GM23338 (cell line): Measurements from ENCODE around the gene PTPRN2. TPM values are rescaled to one million over a fixed set of nuclear protein-coding genes. Genes with fewer than 3 reads are reported as not detected.

ENCODE experiments used
- ATAC-seq: fragments of 200-7000 bp; cut with Tn5 transposase; 3 replicates; pipeline ENCODE4 v1.9.1; 2020
- DNase-seq: peaks from one replicate; pipeline ENCODE4 v3.0.0-alpha.2; 2015; ENCODE audit warnings: low spot score
- H2AFZ ChIP-seq: fragments of 200-600 bp; sonication (generic); 2 replicates; pipeline ENCODE4 v1.8.0; 2016; ENCODE audit warnings: antibody characterized with exemption, mild to moderate bottlenecking, moderate library complexity
- H3F3A ChIP-seq: fragments of 200-600 bp; sonication (generic); replicated peaks from 2 replicates; pipeline ENCODE4 v1.8.0; 2017; ENCODE audit warnings: antibody characterized with exemption, mixed run types, low read depth
- H3K27ac ChIP-seq: fragments of 200-600 bp; sonication (generic); 2 replicates; pipeline ENCODE4 v1.6.1; 2016; ENCODE audit warnings: low read depth
- H3K27me3 ChIP-seq: fragments of 200-600 bp; sonication (generic); 2 replicates; pipeline ENCODE4 v1.8.0; 2016; ENCODE audit warnings: mild to moderate bottlenecking, mixed run types, moderate library complexity; ENCODE audit not compliant: insufficient read depth
- H3K36me3 ChIP-seq: fragments of 200-600 bp; sonication (generic); 2 replicates; pipeline ENCODE4 v1.8.0; 2016; ENCODE audit warnings: mild to moderate bottlenecking; ENCODE audit not compliant: insufficient read depth
- H3K4me1 ChIP-seq: fragments of 200-600 bp; sonication (generic); 2 replicates; pipeline ENCODE4 v1.8.0; 2016; ENCODE audit warnings: mild to moderate bottlenecking, moderate library complexity; ENCODE audit not compliant: insufficient read depth
- H3K4me2 ChIP-seq: fragments of 200-600 bp; sonication (generic); 2 replicates; pipeline ENCODE4 v1.7.1; 2017; ENCODE audit warnings: mixed run types
- H3K4me3 ChIP-seq: fragments of 200-600 bp; sonication (generic); 2 replicates; pipeline ENCODE4 v1.6.1; 2016; ENCODE audit warnings: mixed run types
- H3K79me2 ChIP-seq: fragments of 200-600 bp; sonication (generic); replicated peaks from 2 replicates; pipeline ENCODE4 v1.8.0; 2017; ENCODE audit warnings: mild to moderate bottlenecking; ENCODE audit not compliant: insufficient read depth
- H3K9me2 ChIP-seq: fragments of 200-600 bp; sonication (generic); 2 replicates; pipeline ENCODE4 v1.8.0; 2017; ENCODE audit not compliant: insufficient read depth
- H4K20me1 ChIP-seq: fragments of 200-600 bp; sonication (generic); replicated peaks from 2 replicates; pipeline ENCODE4 v1.8.0; 2017; ENCODE audit warnings: mild to moderate bottlenecking; ENCODE audit not compliant: insufficient read depth
- H3K27ac Mint-ChIP-seq: 2 replicates; pipeline ENCODE4 v1.8.0; 2020; ENCODE audit warnings: inconsistent platforms, mild to moderate bottlenecking, moderate library complexity, mixed read lengths
- H3K27me3 Mint-ChIP-seq: 3 replicates; pipeline ENCODE4 v1.8.0; 2022; ENCODE audit warnings: low read depth, mild to moderate bottlenecking, moderate library complexity, mixed read lengths, inconsistent platforms; ENCODE audit not compliant: insufficient read depth, poor library complexity
- H3K36me3 Mint-ChIP-seq: 3 replicates; pipeline ENCODE4 v1.8.0; 2021; ENCODE audit warnings: low read depth, mild to moderate bottlenecking, inconsistent platforms, moderate library complexity, mixed read lengths
- H3K4me1 Mint-ChIP-seq: 3 replicates; pipeline ENCODE4 v1.8.0; 2020; ENCODE audit warnings: mild to moderate bottlenecking, inconsistent platforms, mixed read lengths
- H3K4me3 Mint-ChIP-seq: 3 replicates; pipeline ENCODE4 v1.8.0; 2021; ENCODE audit warnings: moderate library complexity, mild to moderate bottlenecking, inconsistent platforms, mixed read lengths
- H3K9me3 Mint-ChIP-seq: 3 replicates; pipeline ENCODE4 v1.8.0; 2020; ENCODE audit warnings: moderate library complexity, mild to moderate bottlenecking, inconsistent platforms, mixed read lengths
- EZH2 ChIP-seq: fragments of 200-600 bp; sonication (generic); IDR thresholded peaks from one replicate; pipeline ENCODE4 v1.8.0; 2017; ENCODE audit warnings: antibody characterized with exemption, mild to moderate bottlenecking, low read depth; ENCODE audit not compliant: unreplicated experiment
- EZH2phosphoT487 ChIP-seq: fragments of 200-600 bp; sonication (generic); IDR thresholded peaks from one replicate; pipeline ENCODE4 v1.8.1; 2018; ENCODE audit warnings: antibody characterized with exemption; ENCODE audit not compliant: unreplicated experiment
- JUNB ChIP-seq: IDR thresholded peaks from one replicate; pipeline ENCODE4 v1.6.1; 2016; ENCODE audit warnings: antibody characterized with exemption; ENCODE audit not compliant: unreplicated experiment
- POLR2AphosphoS5 ChIP-seq: IDR thresholded peaks from 2 replicates; pipeline ENCODE4 v1.6.1; 2016; ENCODE audit warnings: antibody characterized with exemption, low read depth
- STAT1 ChIP-seq: IDR thresholded peaks from one replicate; pipeline ENCODE4 v1.6.1; 2016; ENCODE audit warnings: antibody characterized with exemption; ENCODE audit not compliant: unreplicated experiment
- ZNF114 ChIP-seq: fragments of 250-450 bp; sonication (Bioruptor Pico); IDR thresholded peaks from 2 replicates; pipeline ENCODE4 v1.5.0; 2020; ENCODE audit warnings: mild to moderate bottlenecking, moderate library complexity
- ZNF331 ChIP-seq: fragments of 250-450 bp; sonication (Bioruptor Pico); IDR thresholded peaks from 2 replicates; pipeline ENCODE4 v1.5.0; 2020; ENCODE audit warnings: low read depth, mild to moderate bottlenecking, moderate library complexity
- polyA plus RNA-seq: library from polyadenylated mRNA; unstranded; fragments of >200 nt; fragmentation: Nextera tagmentation; extraction: Ambion mirVana; gene quantifications from 2 replicates; pipeline ENCODE4 v1.2.1, GENCODE V29; 2016
- total RNA-seq: library from RNA; depleted of rRNA; stranded (reverse); fragments of >200 nt; shearing (Covaris generic); gene quantifications from 2 replicates; pipeline ENCODE4 v1.2.3, GENCODE V29; 2014
- TF ChIP-seq, protein P1 (sequence below): fragments of 250-450 bp; sonication (Bioruptor Pico); IDR thresholded peaks from 2 replicates; pipeline ENCODE4 v1.5.0; 2020; ENCODE audit warnings: mild to moderate bottlenecking, moderate library complexity
- TF ChIP-seq, protein P2 (sequence below): IDR thresholded peaks from 2 replicates; pipeline ENCODE4 v1.6.1; 2016; ENCODE audit warnings: antibody characterized with exemption

The PTPRN2 gene
- total and polyA plus RNA-seq, 2 experiments from 2014 or later, result 0.87 to 4.0 TPM

DNA sequence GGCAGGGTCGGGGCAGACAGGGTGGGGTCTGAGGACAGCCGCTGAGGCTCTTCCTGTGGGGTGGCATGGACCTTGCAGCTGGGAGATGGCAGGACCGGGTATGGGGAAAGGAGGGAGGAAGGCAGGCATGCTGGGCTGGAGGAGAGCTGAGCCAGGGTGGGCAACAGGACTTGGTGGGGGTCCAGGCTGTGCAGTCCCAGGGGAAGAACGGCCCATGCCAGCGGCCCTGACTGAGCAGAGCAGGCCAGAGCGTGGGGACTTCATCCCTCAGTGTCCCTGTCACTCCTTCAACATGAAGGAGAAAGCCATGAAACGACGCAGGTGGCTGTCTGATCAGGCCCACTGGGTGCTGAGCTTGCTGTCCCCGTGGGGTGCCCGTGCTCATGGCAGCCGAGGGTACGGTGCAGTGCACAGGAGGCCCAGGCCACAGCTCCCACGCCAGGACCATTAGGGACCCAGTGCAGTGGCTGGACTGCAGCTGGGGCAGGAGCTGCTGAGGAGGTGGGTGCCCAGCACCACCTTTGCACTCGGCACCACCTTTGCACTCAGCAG lies 519.6 kb downstream of the PTPRN2 start:
- Mint-ChIP-seq H3K27me3 (peaks cover 16% of the 10 kb centered on the region), H3K36me3 (peaks cover 72% of the 10 kb centered on the region), H3K4me1 (no peaks in the 10 kb centered on the region), H3K4me3 (no peak overlapping the region), H3K9me3 (peaks cover 97% of the 10 kb centered on the region), H3K27ac (no peak overlapping the region)
- no peak for TF ChIP-seq EZH2phosphoT487
- no peak for TF ChIP-seq ZNF114 (CRISPR knock-in tag)
- TF ChIP-seq EZH2, result no peak
- no peak for TF ChIP-seq STAT1
- TF ChIP-seq ZNF331 (CRISPR knock-in tag), result no peak
- TF ChIP-seq JUNB, result no peak
- TF ChIP-seq POLR2AphosphoS5, result no peak
- TF ChIP-seq, protein P1, sequence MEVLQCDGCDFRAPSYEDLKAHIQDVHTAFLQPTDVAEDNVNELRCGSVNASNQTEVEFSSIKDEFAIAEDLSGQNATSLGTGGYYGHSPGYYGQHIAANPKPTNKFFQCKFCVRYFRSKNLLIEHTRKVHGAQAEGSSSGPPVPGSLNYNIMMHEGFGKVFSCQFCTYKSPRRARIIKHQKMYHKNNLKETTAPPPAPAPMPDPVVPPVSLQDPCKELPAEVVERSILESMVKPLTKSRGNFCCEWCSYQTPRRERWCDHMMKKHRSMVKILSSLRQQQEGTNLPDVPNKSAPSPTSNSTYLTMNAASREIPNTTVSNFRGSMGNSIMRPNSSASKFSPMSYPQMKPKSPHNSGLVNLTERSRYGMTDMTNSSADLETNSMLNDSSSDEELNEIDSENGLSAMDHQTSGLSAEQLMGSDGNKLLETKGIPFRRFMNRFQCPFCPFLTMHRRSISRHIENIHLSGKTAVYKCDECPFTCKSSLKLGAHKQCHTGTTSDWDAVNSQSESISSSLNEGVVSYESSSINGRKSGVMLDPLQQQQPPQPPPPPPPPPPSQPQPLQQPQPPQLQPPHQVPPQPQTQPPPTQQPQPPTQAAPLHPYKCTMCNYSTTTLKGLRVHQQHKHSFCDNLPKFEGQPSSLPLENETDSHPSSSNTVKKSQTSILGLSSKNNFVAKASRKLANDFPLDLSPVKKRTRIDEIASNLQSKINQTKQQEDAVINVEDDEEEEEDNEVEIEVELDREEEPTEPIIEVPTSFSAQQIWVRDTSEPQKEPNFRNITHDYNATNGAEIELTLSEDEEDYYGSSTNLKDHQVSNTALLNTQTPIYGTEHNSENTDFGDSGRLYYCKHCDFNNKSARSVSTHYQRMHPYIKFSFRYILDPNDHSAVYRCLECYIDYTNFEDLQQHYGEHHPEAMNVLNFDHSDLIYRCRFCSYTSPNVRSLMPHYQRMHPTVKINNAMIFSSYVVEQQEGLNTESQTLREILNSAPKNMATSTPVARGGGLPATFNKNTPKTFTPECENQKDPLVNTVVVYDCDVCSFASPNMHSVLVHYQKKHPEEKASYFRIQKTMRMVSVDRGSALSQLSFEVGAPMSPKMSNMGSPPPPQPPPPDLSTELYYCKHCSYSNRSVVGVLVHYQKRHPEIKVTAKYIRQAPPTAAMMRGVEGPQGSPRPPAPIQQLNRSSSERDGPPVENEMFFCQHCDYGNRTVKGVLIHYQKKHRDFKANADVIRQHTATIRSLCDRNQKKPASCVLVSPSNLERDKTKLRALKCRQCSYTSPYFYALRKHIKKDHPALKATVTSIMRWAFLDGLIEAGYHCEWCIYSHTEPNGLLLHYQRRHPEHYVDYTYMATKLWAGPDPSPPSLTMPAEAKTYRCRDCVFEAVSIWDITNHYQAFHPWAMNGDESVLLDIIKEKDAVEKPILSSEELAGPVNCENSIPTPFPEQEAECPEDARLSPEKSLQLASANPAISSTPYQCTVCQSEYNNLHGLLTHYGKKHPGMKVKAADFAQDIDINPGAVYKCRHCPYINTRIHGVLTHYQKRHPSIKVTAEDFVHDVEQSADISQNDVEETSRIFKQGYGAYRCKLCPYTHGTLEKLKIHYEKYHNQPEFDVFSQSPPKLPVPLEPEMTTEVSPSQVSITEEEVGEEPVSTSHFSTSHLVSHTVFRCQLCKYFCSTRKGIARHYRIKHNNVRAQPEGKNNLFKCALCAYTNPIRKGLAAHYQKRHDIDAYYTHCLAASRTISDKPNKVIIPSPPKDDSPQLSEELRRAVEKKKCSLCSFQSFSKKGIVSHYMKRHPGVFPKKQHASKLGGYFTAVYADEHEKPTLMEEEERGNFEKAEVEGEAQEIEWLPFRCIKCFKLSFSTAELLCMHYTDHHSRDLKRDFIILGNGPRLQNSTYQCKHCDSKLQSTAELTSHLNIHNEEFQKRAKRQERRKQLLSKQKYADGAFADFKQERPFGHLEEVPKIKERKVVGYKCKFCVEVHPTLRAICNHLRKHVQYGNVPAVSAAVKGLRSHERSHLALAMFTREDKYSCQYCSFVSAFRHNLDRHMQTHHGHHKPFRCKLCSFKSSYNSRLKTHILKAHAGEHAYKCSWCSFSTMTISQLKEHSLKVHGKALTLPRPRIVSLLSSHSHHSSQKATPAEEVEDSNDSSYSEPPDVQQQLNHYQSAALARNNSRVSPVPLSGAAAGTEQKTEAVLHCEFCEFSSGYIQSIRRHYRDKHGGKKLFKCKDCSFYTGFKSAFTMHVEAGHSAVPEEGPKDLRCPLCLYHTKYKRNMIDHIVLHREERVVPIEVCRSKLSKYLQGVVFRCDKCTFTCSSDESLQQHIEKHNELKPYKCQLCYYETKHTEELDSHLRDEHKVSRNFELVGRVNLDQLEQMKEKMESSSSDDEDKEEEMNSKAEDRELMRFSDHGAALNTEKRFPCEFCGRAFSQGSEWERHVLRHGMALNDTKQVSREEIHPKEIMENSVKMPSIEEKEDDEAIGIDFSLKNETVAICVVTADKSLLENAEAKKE (CRISPR knock-in tag), result no peak
- TF ChIP-seq, protein P2, sequence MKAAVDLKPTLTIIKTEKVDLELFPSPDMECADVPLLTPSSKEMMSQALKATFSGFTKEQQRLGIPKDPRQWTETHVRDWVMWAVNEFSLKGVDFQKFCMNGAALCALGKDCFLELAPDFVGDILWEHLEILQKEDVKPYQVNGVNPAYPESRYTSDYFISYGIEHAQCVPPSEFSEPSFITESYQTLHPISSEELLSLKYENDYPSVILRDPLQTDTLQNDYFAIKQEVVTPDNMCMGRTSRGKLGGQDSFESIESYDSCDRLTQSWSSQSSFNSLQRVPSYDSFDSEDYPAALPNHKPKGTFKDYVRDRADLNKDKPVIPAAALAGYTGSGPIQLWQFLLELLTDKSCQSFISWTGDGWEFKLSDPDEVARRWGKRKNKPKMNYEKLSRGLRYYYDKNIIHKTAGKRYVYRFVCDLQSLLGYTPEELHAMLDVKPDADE, result no peak
- ATAC-seq (no peak), DNase-seq (no peak)
- Histone ChIP-seq H3K9me2 (no peaks in the 10 kb centered on the region), H3K4me2 (no peak overlapping the region), H3K36me3 (no peaks in the 10 kb centered on the region), H3K4me1 (no peaks in the 10 kb centered on the region), H3F3A (no peaks in the 10 kb centered on the region), H2AFZ (no peak overlapping the region), H3K27me3 (no peaks in the 10 kb centered on the region), H3K79me2 (no peaks in the 10 kb centered on the region), H4K20me1 (no peaks in the 10 kb centered on the region), H3K4me3 (no peak overlapping the region), H3K27ac (no peak overlapping the region)
